IMR-90 (cell line): ENCODE measurements around the gene ABHD17A. TPM values are rescaled to one million over a fixed set of nuclear protein-coding genes. Genes with fewer than 3 reads are reported as not detected.
A peak's percentile ranks its signal among the peaks of the same experiment; 100 is the strongest.

Experiments
- ATAC-seq: fragments of 200-7000 bp; cut with Tn5 transposase; 2 replicates; pipeline ENCODE4 v1.9.1; 2020; ENCODE audit warnings: low read depth, mild to moderate bottlenecking, moderate library complexity
- BruUV-seq: library from RNA; stranded (reverse); fragments of 400-500 nt; replicated peaks from 2 replicates; lab custom pipeline; 2021; lab: Mats Ljungman, UMichigan
- CTCF ChIA-PET: fragments of 300-600 bp; formaldehyde crosslinking; extraction: SDS; loops from one replicate; lab custom pipeline; 2021; ENCODE audit warnings: antibody characterized with exemption; lab: Yijun Ruan, JAX
- POLR2A ChIA-PET: fragments of 300-600 bp; sonication (Branson Sonifier 250); formaldehyde crosslinking; loops from one replicate; lab custom pipeline; 2022; ENCODE audit warnings: antibody characterized with exemption; ENCODE audit not compliant: unreplicated experiment; lab: Charles Lee
- DNase-seq: peaks from one replicate; pipeline ENCODE4 v3.0.0; 2013
- H2AFZ ChIP-seq: replicated peaks from 2 replicates; pipeline ENCODE3; 2013; ENCODE audit warnings: low read length, mild to moderate bottlenecking; ENCODE audit not compliant: poor library complexity
- H2AK5ac ChIP-seq: 2 replicates; pipeline ENCODE4 v1.6.1; 2013; ENCODE audit warnings: low read depth, low read length, inconsistent platforms
- H2AK9ac ChIP-seq: replicated peaks from 2 replicates; pipeline ENCODE3; 2013; ENCODE audit warnings: mild to moderate bottlenecking, low read depth, low read length, moderate library complexity; ENCODE audit not compliant: poor library complexity
- H2BK120ac ChIP-seq: 2 replicates; pipeline ENCODE4 v1.6.1; 2013; ENCODE audit warnings: low read depth, low read length, inconsistent platforms
- H2BK15ac ChIP-seq: 3 replicates; pipeline ENCODE4 v1.6.1; 2013; ENCODE audit warnings: low read depth, low read length, inconsistent platforms
- H2BK20ac ChIP-seq: 2 replicates; pipeline ENCODE4 v1.6.1; 2013; ENCODE audit warnings: low read depth, mild to moderate bottlenecking, inconsistent platforms, low read length, moderate library complexity
- H2BK5ac ChIP-seq: 2 replicates; pipeline ENCODE4 v1.6.1; 2013; ENCODE audit warnings: mild to moderate bottlenecking, low read depth, low read length, inconsistent platforms; ENCODE audit not compliant: poor library complexity, severe bottlenecking
- H3K14ac ChIP-seq: replicated peaks from 2 replicates; pipeline ENCODE4 v1.6.1; 2013; ENCODE audit warnings: low read depth, low read length, inconsistent platforms
- H3K18ac ChIP-seq: 2 replicates; pipeline ENCODE4 v1.6.1; 2013; ENCODE audit warnings: low read depth, low read length, control low read depth
- H3K23ac ChIP-seq: 2 replicates; pipeline ENCODE4 v1.6.1; 2013; ENCODE audit warnings: low read depth, low read length, inconsistent platforms
- H3K27ac ChIP-seq: 2 replicates; pipeline ENCODE4 v1.5.1; 2013; ENCODE audit warnings: mild to moderate bottlenecking, control low read depth, low read length; ENCODE audit not compliant: insufficient read depth
- H3K27me3 ChIP-seq: 2 replicates; pipeline ENCODE4 v1.6.1; 2013; ENCODE audit warnings: low read length; ENCODE audit not compliant: control insufficient read depth, insufficient read depth
- H3K36me3 ChIP-seq: 2 replicates; pipeline ENCODE4 v1.6.1; 2013; ENCODE audit warnings: low read length, mixed read lengths; ENCODE audit not compliant: control insufficient read depth, insufficient read depth
- H3K4ac ChIP-seq: 2 replicates; pipeline ENCODE4 v1.6.1; 2013; ENCODE audit warnings: low read depth, low read length, inconsistent platforms
- H3K4me1 ChIP-seq: 2 replicates; pipeline ENCODE4 v1.6.1; 2013; ENCODE audit warnings: low read length, mixed read lengths; ENCODE audit not compliant: control insufficient read depth, insufficient read depth
- H3K4me2 ChIP-seq: 2 replicates; pipeline ENCODE4 v1.6.1; 2013; ENCODE audit warnings: low read depth, mild to moderate bottlenecking, control low read depth, low read length, moderate library complexity
- H3K4me3 ChIP-seq: 2 replicates; pipeline ENCODE4 v1.5.1; 2013; ENCODE audit warnings: low read depth, mild to moderate bottlenecking, control low read depth, low read length, moderate library complexity; ENCODE audit not compliant: insufficient read depth
- H3K56ac ChIP-seq: 2 replicates; pipeline ENCODE4 v1.6.1; 2013; ENCODE audit warnings: low read length, inconsistent platforms; ENCODE audit not compliant: insufficient read depth; ENCODE audit errors: extremely low read depth
- H3K79me1 ChIP-seq, 2 experiments: 2 replicates each; pipeline ENCODE4 v1.6.1; 2013; ENCODE audit warnings: low read length in 2 of 2, inconsistent platforms in 1 of 2, low read depth in 1 of 2
- H3K9ac ChIP-seq: 2 replicates; pipeline ENCODE4 v1.6.1; 2013; ENCODE audit warnings: low read depth, low read length, control low read depth
- H3K9me1 ChIP-seq: 2 replicates; pipeline ENCODE4 v1.6.1; 2013; ENCODE audit warnings: low read length, inconsistent platforms; ENCODE audit not compliant: insufficient read depth
- H3K9me3 ChIP-seq: 2 replicates; pipeline ENCODE4 v1.6.1; 2013; ENCODE audit warnings: low read length; ENCODE audit not compliant: control insufficient read depth, insufficient read depth
- H4K20me1 ChIP-seq: 2 replicates; pipeline ENCODE4 v1.6.1; 2013; ENCODE audit warnings: low read length, inconsistent platforms; ENCODE audit not compliant: insufficient read depth
- H4K5ac ChIP-seq: 2 replicates; pipeline ENCODE4 v1.6.1; 2013; ENCODE audit warnings: mild to moderate bottlenecking, low read depth, low read length, control low read depth
- H4K8ac ChIP-seq, 2 experiments: 2 replicates each; pipeline ENCODE4 v1.6.1; 2013; ENCODE audit warnings: low read depth in 2 of 2, low read length in 2 of 2, control low read depth in 1 of 2, inconsistent platforms in 1 of 2
- H4K91ac ChIP-seq: 2 replicates; pipeline ENCODE4 v1.6.1; 2013; ENCODE audit warnings: low read depth, low read length, inconsistent platforms; ENCODE audit not compliant: insufficient read depth
- BHLHE40 ChIP-seq: fragments of 150-350 bp; IDR thresholded peaks from 2 replicates; pipeline ENCODE4 v1.6.1; 2016; ENCODE audit warnings: mild to moderate bottlenecking, low read depth, low read length
- CEBPB ChIP-seq: IDR thresholded peaks from 2 replicates; pipeline ENCODE4 v1.6.1; 2012; ENCODE audit warnings: low read depth, low read length, improper control_type of control experiment
- CHD1 ChIP-seq: IDR thresholded peaks from 2 replicates; pipeline ENCODE4 v1.6.1; 2012; ENCODE audit warnings: low read depth, low read length, improper control_type of control experiment
- MAZ ChIP-seq: IDR thresholded peaks from 2 replicates; pipeline ENCODE4 v1.6.1; 2012; ENCODE audit warnings: low read depth, mild to moderate bottlenecking, low read length, improper control_type of control experiment, moderate library complexity, borderline replicate concordance
- MXI1 ChIP-seq: IDR thresholded peaks from 2 replicates; pipeline ENCODE4 v1.6.1; 2012; ENCODE audit warnings: low read depth, mild to moderate bottlenecking, low read length, moderate library complexity, borderline replicate concordance
- POLR2A ChIP-seq: IDR thresholded peaks from 2 replicates; pipeline ENCODE4 v1.6.1; 2012; ENCODE audit warnings: mild to moderate bottlenecking, low read depth, low read length
- RCOR1 ChIP-seq: IDR thresholded peaks from 2 replicates; pipeline ENCODE4 v1.6.1; 2012; ENCODE audit warnings: mild to moderate bottlenecking, low read length, improper control_type of control experiment; ENCODE audit not compliant: insufficient replicate concordance
- SMC3 ChIP-seq: fragments of 150-350 bp; IDR thresholded peaks from 2 replicates; pipeline ENCODE4 v1.6.1; 2016; ENCODE audit warnings: low read depth, mild to moderate bottlenecking, antibody characterized with exemption, low read length, moderate library complexity
- WGBS, 2 experiments: methylation state at CpG; one replicate each; pipeline versions ENCODE4 v1.1.5 to v1.1.7; 2013; ENCODE audit warnings: missing lambda C conversion rate in 2 of 2; ENCODE audit not compliant: insufficient read length in 1 of 2; ENCODE audit errors: extremely low coverage in 2 of 2; 5-methylcytosine and 5-hydroxymethylcytosine counted together
- dilution Hi-C: fragments of 300-500 bp; cut with HindIII; formaldehyde crosslinking; loops from one replicate; pipeline ENCODE4 v1.14.3; 2018; ENCODE audit warnings: low sequenced_read_pairs; ENCODE audit not compliant: unreplicated experiment
- in situ Hi-C: fragments of 300-500 bp; cut with MboI; formaldehyde crosslinking; loops from 3 replicates; pipeline ENCODE4 v1.14.3; 2019; ENCODE audit warnings: low sequenced_read_pairs, inconsistent platforms, mixed read lengths
- intact Hi-C: fragments of 100-400 bp; cut with micrococcal nuclease; formaldehyde crosslinking; loops from 2 replicates; pipeline ENCODE4 v1.10.0; 2022
- polyA plus RNA-seq, 3 experiments: library from polyadenylated mRNA; depleted of rRNA; stranded (reverse); fragments of >200 nt; gene quantifications; 2 replicates each; pipeline ENCODE4 v1.2.3, GENCODE V29; 2012; ENCODE audit warnings: low replicate concordance in 1 of 3
- total RNA-seq: library from RNA; depleted of rRNA; stranded (reverse); fragments of >200 nt; gene quantifications from 2 replicates; pipeline ENCODE4 v1.2.3, GENCODE V29; 2012
- TF ChIP-seq, protein P1 (sequence below): conservative IDR thresholded peaks from 2 replicates; pipeline ENCODE4 v1.5.1; 2012; ENCODE audit warnings: mild to moderate bottlenecking, low read depth, low read length, improper control_type of control experiment
- TF ChIP-seq, protein P2 (sequence below): fragments of 150-350 bp; IDR thresholded peaks from 2 replicates; pipeline ENCODE4 v1.6.1; 2017; ENCODE audit warnings: mild to moderate bottlenecking, antibody characterized with exemption, low read length, low read depth
- TF ChIP-seq, protein P3 (sequence below): fragments of 150-350 bp; IDR thresholded peaks from 2 replicates; pipeline ENCODE4 v1.6.1; 2016; ENCODE audit warnings: low read depth, mild to moderate bottlenecking, low read length, moderate library complexity, borderline replicate concordance

Gene ABHD17A
- total and polyA plus RNA-seq, 2 of the 4 experiments (the other 2 are of a cell fraction) = 37.8 to 76.2 TPM

DNA sequence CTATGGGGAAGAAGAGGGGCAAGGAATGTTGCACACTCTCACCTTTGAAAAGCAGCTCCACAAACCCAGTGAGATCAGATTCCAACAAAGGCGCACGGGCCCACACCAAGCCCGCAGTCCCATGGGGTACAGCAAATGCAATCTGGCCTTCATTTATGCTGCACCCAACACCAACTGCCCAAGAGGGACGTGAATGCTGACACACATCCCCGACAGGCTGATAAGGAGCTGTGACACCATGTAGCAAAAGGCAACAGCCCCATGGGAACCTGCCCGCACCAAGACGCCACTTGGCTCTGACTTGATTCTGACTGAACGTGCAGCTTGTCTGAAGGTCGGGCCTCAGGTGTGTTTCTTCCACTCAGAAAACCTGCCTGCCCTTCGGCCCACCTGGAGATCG lies 54.3 kb downstream of the ABHD17A start:
- intact Hi-C loops (no loop called here), dilution Hi-C loops (no loop called here), in situ Hi-C loops (no loop called here)
- H4K91ac ChIP-seq = no peak overlapping the region
- H3K9me1 ChIP-seq = no peaks in the 10 kb centered on the region
- H3K36me3 ChIP-seq = peaks cover 10% of the 10 kb centered on the region; the same call in 1 of the 2 replicates
- H3K9ac ChIP-seq = no peak overlapping the region
- no peak overlapping the region for H3K23ac ChIP-seq
- DNase-seq (no peak), ATAC-seq (no peak)
- H4K8ac ChIP-seq = no peak overlapping the region
- H2AK9ac ChIP-seq = peak overlapping the region; percentile 9
- H3K4me1 ChIP-seq = peaks cover 4% of the 10 kb centered on the region; the same call in 1 of the 2 replicates
- H3K4me3 ChIP-seq = no peak overlapping the region
- WGBS, 2 experiments = 92% methylated on average over 9 of the region's 11 CpGs; no CpG with 5 or more reads in 1 of the 2 experiments
- H4K20me1 ChIP-seq = peaks cover 65% of the 10 kb centered on the region
- peak overlapping the region; percentile 32 for H2AFZ ChIP-seq
- no peaks in the 10 kb centered on the region for H3K27me3 ChIP-seq
- no peak overlapping the region for H3K4ac ChIP-seq
- H3K27ac ChIP-seq = no peak overlapping the region
- H3K79me1 ChIP-seq = peaks cover 19 to 59% of the 10 kb centered on the region in 2 experiments
- ChIA-PET POLR2A (no interaction called here), CTCF (no interaction called here)
- H2BK5ac ChIP-seq = no peak overlapping the region
- no peak overlapping the region for H3K14ac ChIP-seq
- no peak overlapping the region for H2AK5ac ChIP-seq
- no peak overlapping the region for H3K4me2 ChIP-seq
- no peak overlapping the region for H3K18ac ChIP-seq
- TF ChIP-seq, protein P1, sequence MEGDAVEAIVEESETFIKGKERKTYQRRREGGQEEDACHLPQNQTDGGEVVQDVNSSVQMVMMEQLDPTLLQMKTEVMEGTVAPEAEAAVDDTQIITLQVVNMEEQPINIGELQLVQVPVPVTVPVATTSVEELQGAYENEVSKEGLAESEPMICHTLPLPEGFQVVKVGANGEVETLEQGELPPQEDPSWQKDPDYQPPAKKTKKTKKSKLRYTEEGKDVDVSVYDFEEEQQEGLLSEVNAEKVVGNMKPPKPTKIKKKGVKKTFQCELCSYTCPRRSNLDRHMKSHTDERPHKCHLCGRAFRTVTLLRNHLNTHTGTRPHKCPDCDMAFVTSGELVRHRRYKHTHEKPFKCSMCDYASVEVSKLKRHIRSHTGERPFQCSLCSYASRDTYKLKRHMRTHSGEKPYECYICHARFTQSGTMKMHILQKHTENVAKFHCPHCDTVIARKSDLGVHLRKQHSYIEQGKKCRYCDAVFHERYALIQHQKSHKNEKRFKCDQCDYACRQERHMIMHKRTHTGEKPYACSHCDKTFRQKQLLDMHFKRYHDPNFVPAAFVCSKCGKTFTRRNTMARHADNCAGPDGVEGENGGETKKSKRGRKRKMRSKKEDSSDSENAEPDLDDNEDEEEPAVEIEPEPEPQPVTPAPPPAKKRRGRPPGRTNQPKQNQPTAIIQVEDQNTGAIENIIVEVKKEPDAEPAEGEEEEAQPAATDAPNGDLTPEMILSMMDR = no peak
- TF ChIP-seq POLR2A = no peak
- TF ChIP-seq, protein P2, sequence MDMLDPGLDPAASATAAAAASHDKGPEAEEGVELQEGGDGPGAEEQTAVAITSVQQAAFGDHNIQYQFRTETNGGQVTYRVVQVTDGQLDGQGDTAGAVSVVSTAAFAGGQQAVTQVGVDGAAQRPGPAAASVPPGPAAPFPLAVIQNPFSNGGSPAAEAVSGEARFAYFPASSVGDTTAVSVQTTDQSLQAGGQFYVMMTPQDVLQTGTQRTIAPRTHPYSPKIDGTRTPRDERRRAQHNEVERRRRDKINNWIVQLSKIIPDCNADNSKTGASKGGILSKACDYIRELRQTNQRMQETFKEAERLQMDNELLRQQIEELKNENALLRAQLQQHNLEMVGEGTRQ = no peak
- TF ChIP-seq MAZ = no peak
- no peak for TF ChIP-seq CEBPB
- TF ChIP-seq MXI1 = no peak
- TF ChIP-seq BHLHE40 = no peak
- no peak for TF ChIP-seq CHD1
- no peak for TF ChIP-seq SMC3
- TF ChIP-seq, protein P3, sequence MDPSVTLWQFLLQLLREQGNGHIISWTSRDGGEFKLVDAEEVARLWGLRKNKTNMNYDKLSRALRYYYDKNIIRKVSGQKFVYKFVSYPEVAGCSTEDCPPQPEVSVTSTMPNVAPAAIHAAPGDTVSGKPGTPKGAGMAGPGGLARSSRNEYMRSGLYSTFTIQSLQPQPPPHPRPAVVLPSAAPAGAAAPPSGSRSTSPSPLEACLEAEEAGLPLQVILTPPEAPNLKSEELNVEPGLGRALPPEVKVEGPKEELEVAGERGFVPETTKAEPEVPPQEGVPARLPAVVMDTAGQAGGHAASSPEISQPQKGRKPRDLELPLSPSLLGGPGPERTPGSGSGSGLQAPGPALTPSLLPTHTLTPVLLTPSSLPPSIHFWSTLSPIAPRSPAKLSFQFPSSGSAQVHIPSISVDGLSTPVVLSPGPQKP = no peak
- TF ChIP-seq RCOR1 = no peak
- no peak overlapping the region for H2BK20ac ChIP-seq
- H2BK15ac ChIP-seq = no peak overlapping the region
- no peaks in the 10 kb centered on the region for H3K9me3 ChIP-seq
- no peak overlapping the region for H4K5ac ChIP-seq
- H3K56ac ChIP-seq = no peak overlapping the region
- no TSS peak for BruUV-seq
- no peak overlapping the region for H2BK120ac ChIP-seq
